Stomach (tissue), 9 donors: ENCODE data around the gene MYO9B. TPM values are rescaled to one million over a fixed set of nuclear protein-coding genes. Genes with fewer than 3 reads are reported as not detected.

Experiments
- DNase-seq, 2 donors: peaks; one replicate each; pipeline versions ENCODE4 v3.0.0 to v3.0.0-alpha.2; 2013 to 2019
- H3K27ac ChIP-seq, 5 donors: fragments of 200-600 bp in 4 of 5; sonication (generic) in 4 of 5; one replicate each; pipeline ENCODE4 v1.5.1; 2013 to 2019; ENCODE audit warnings: mild to moderate bottlenecking in 1 of 5, moderate library complexity in 1 of 5
- H3K27me3 ChIP-seq, 3 donors: fragments of 200-600 bp; sonication (generic); one replicate each; pipeline ENCODE4 v1.5.1; 2017 to 2019; ENCODE audit warnings: mixed run types in 1 of 3
- H3K36me3 ChIP-seq, 4 donors: fragments of 200-600 bp; sonication (generic); 1 replicate in 3 of 4; 2 replicates in 1 of 4; pipeline ENCODE4 v1.5.1; 2016 to 2019
- H3K4me1 ChIP-seq, 4 donors: fragments of 200-600 bp; sonication (generic); one replicate each; pipeline ENCODE4 v1.5.1; 2016 to 2019
- H3K4me3 ChIP-seq, 4 donors: fragments of 200-600 bp; sonication (generic) in 3 of 4; one replicate each; pipeline ENCODE4 v1.5.1; 2016 to 2019; ENCODE audit warnings: mild to moderate bottlenecking in 1 of 4
- H3K9me3 ChIP-seq, 4 donors: fragments of 200-600 bp; sonication (generic); one replicate each; pipeline ENCODE4 v1.5.1; 2016 to 2019
- CTCF ChIP-seq, 7 experiments: fragments of 450-650 bp in 4 of 7; fragments of 200-600 bp in 3 of 7; sonication (generic) in 3 of 7; IDR thresholded peaks; one replicate each; pipeline ENCODE4 v1.5.1; 2016 to 2019; ENCODE audit warnings: antibody characterized with exemption in 7 of 7, control low read depth in 2 of 7, mild to moderate bottlenecking in 1 of 7
- EP300 ChIP-seq: sonication (generic); formaldehyde crosslinking; IDR thresholded peaks from one replicate; pipeline ENCODE4 v1.6.1; 2017; ENCODE audit warnings: antibody characterized with exemption
- POLR2A ChIP-seq, 4 donors: fragments of 450-650 bp; IDR thresholded peaks; one replicate each; pipeline ENCODE4 v1.6.1; 2016; ENCODE audit warnings: antibody characterized with exemption in 4 of 4, control low read depth in 2 of 4, mild to moderate bottlenecking in 1 of 4, moderate library complexity in 1 of 4
- POLR2AphosphoS5 ChIP-seq, 3 donors: sonication (generic); formaldehyde crosslinking; IDR thresholded peaks; one replicate each; pipeline ENCODE4 v1.6.1; 2016; ENCODE audit warnings: antibody characterized with exemption in 3 of 3
- WGBS, 5 donors: extraction: QIAGEN DNeasy Blood & Tissue Kit in 3 of 5; methylation state at CpG; one replicate each; pipeline versions ENCODE4 v1.1.5 to v1.1.7; 2013 to 2018; 5-methylcytosine and 5-hydroxymethylcytosine counted together
- intact Hi-C: fragments of 100-400 bp; cut with DNase I; formaldehyde crosslinking; loops from one replicate; pipeline ENCODE4 v1.15.1; 2023; ENCODE audit warnings: low total_unique reads
- polyA plus RNA-seq, 3 donors: library from polyadenylated mRNA; stranded (reverse); fragments of 200-250 nt; gene quantifications; one replicate each; pipeline ENCODE4 v1.2.3, GENCODE V29; 2013
- total RNA-seq, 5 donors: library from RNA; depleted of rRNA; stranded (reverse); fragments of >200 nt; gene quantifications; one replicate each; pipeline versions ENCODE4 v1.1.0 to v1.2.3, GENCODE V29; 2014 to 2016
- donor health status: healthy with polysubstance abuse.
- donor health status: Bipolar disorder and iron deficiency.
- donor health status: healthy.

The MYO9B gene
- total and polyA plus RNA-seq, 8 donors: 30.2 to 265 (median 62.5) TPM

GRCh38 chr19:17129377-17129776, 53.8 kb downstream of the MYO9B start:
- 84 to 92% (median 90%) methylated on average over 12 of the region's 12 CpGs for WGBS, 5 donors
- TF ChIP-seq EP300 (no peak), CTCF (IDR thresholded peaks at IDR 0.05) (no peak)

GRCh38 chr19:17135001-17135853, 59.6 kb downstream of the MYO9B start:
- Histone ChIP-seq H3K4me3 (peak overlapping the region; percentile 2 to 28 (median 12)), H3K9me3 (no peaks in the 10 kb centered on the region), H3K27me3 (no peaks in the 10 kb centered on the region), H3K27ac (peak overlapping the region; percentile 75 to 94 (median 88)), H3K36me3 (no peaks in the 10 kb centered on the region), H3K4me1 (peaks cover 29 to 60% (median 46%) of the 10 kb centered on the region in 4 donors)
- WGBS, 5 donors: 23 to 33% (median 28%) methylated on average over 17 to 30 of the region's 30 CpGs
- DNase-seq: peak; percentile 82 to 98
- TF ChIP-seq EP300: no peak
- peak in 2 of 7 experiments; percentile 8 to 23 for TF ChIP-seq CTCF (IDR thresholded peaks at IDR 0.05)
- TF ChIP-seq POLR2AphosphoS5 (IDR thresholded peaks at IDR 0.05): peak; percentile 29 to 79 (median 57)
- intact Hi-C loops: no loop called here

More at GRCh38 chr19:17129377-17129776, 53.8 kb downstream of the MYO9B start:
- intact Hi-C loops: loop anchor here (10.0 kb wide), 1 partner anchor 55 kb away; the partner anchor contains the start of genes HAUS8 and MYO9B
- Histone ChIP-seq H3K4me3 (no peak overlapping the region), H3K27ac (peak overlapping the region in 1 of 5 donors; percentile 2), H3K4me1 (peaks cover 0 to 35% (median 9%) of the 10 kb centered on the region in 4 donors), H3K27me3 (no peaks in the 10 kb centered on the region), H3K9me3 (no peaks in the 10 kb centered on the region), H3K36me3 (peaks cover 0 to 27% (median 11%) of the 10 kb centered on the region in 4 donors)
- DNase-seq: no peak

- Histone ChIP-seq H3K4me1 (peaks cover 29 to 58% (median 46%) of the 10 kb centered on the region in 4 donors), H3K27ac (peak overlapping the region; percentile 75 to 94 (median 88)), H3K36me3 (peaks cover 0 to under 1% (median 0%) of the 10 kb centered on the region in 4 donors), H3K27me3 (no peaks in the 10 kb centered on the region), H3K9me3 (no peaks in the 10 kb centered on the region), H3K4me3 (peak overlapping the region in 1 of 4 donors; percentile 15)
- intact Hi-C loops: no loop called here
- DNase-seq: no peak
- WGBS, 5 donors: 54 to 67% (median 61%) methylated on average over 7 to 9 of the region's 9 CpGs
- TF ChIP-seq CTCF (IDR thresholded peaks at IDR 0.05) (no peak), POLR2A (IDR thresholded peaks at IDR 0.05) (no peak), EP300 (no peak), POLR2AphosphoS5 (IDR thresholded peaks at IDR 0.05) (no peak)
Observed at GRCh38 chr19:17136021-17136420, 60.4 kb downstream of the MYO9B start.

GRCh38 chr19:17136617-17137016, 61.0 kb downstream of the MYO9B start:
- no peak overlapping the region for H3K4me3 ChIP-seq
- 86 to 94% (median 91%) methylated on average over 8 to 11 of the region's 11 CpGs for WGBS, 5 donors
- H3K36me3 ChIP-seq: peaks cover 0 to 6% (median 2%) of the 10 kb centered on the region in 4 donors

More at GRCh38 chr19:17136617-17137016, 61.0 kb downstream of the MYO9B start:
- TF ChIP-seq POLR2AphosphoS5 (IDR thresholded peaks at IDR 0.05) (no peak), POLR2A (IDR thresholded peaks at IDR 0.05) (no peak), EP300 (no peak), CTCF (IDR thresholded peaks at IDR 0.05) (no peak)
- no peaks in the 10 kb centered on the region for H3K27me3 ChIP-seq
- DNase-seq: no peak
- H3K4me1 ChIP-seq: peaks cover 29 to 55% (median 46%) of the 10 kb centered on the region in 4 donors
- H3K9me3 ChIP-seq: no peaks in the 10 kb centered on the region
- peak overlapping the region; percentile 49 to 94 (median 88) for H3K27ac ChIP-seq
- intact Hi-C loops: no loop called here
